Measurements from ENCODE around the gene SERGEF. TPM values are rescaled to one million over a fixed set of nuclear protein-coding genes. Genes with fewer than 3 reads are reported as not detected.
A peak's percentile ranks its signal among the peaks of the same experiment; 100 is the strongest.

Gene SERGEF
- total RNA-seq, 1 donor from 2014 or later = 32.4 TPM

DNA sequence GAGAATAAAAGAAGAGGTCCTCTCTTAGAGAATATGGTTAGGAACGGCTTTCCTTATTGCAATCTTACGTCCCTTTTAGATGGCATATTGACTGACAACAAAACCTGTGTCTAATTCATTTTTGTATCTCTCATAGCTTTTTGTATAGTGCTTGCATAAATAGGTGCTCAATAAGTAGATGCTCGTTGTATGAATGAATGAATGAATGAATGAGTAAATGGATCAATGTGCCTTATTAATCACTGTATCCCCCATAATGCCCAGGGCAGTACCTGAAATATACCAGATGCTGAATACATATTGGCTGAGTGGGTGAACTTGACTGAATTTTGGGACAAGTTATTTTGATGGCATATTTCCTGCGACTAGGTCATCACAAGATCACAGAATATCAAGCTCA lies 97.9 kb downstream of the SERGEF start:
- no peak overlapping the region for H3K27ac Mint-ChIP-seq
- peaks cover 1% of the 10 kb centered on the region for H3K36me3 Mint-ChIP-seq (ENCODE audit: insufficient read depth)
- no peak for DNase-seq (ENCODE audit: low spot score, unreplicated experiment)
- no peak for TF ChIP-seq CTCF (IDR thresholded peaks at IDR 0.05; ENCODE audit: unreplicated experiment)
- H3K4me1 Mint-ChIP-seq (ENCODE audit: low read depth) = no peaks in the 10 kb centered on the region
- no peak overlapping the region for H3K4me3 Mint-ChIP-seq (ENCODE audit: low read depth)
- no peaks in the 10 kb centered on the region for H3K27me3 Mint-ChIP-seq
- no peaks in the 10 kb centered on the region for H3K9me3 Mint-ChIP-seq (ENCODE audit: low read depth)

GRCh38 chr11:17907046-17907445 lies 105.8 kb downstream of the SERGEF start:
- peaks cover 5% of the 10 kb centered on the region for H3K4me1 Mint-ChIP-seq (ENCODE audit: low read depth)
- H3K4me3 Mint-ChIP-seq (ENCODE audit: low read depth) = no peak overlapping the region
- H3K27me3 Mint-ChIP-seq = no peaks in the 10 kb centered on the region
- no peaks in the 10 kb centered on the region for H3K36me3 Mint-ChIP-seq (ENCODE audit: insufficient read depth)
- no peak for TF ChIP-seq CTCF (IDR thresholded peaks at IDR 0.05; ENCODE audit: unreplicated experiment)
- H3K27ac Mint-ChIP-seq = no peak overlapping the region
- no peak for DNase-seq (ENCODE audit: low spot score, unreplicated experiment)
- no peaks in the 10 kb centered on the region for H3K9me3 Mint-ChIP-seq (ENCODE audit: low read depth)

DNA sequence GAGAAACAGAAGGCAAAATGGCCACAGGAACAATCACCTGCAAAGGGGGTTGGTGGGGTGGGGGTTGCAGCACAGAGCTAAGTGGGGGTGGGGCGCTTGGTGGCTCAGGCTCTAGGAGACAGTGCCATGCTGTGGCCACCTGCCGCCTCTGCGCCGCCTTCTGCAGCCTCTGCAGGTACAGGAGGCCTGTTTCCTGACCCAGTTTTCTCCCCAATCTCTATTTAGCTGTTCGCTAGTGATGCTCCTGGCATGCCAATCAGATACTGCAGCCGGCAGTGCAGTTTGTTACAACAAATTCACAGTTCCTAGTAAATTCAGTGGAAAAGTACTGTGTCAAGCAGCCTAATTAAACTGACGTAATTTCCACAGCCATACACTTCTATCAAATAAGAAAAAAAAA lies 106.4 kb downstream of the SERGEF start:
- Mint-ChIP-seq H3K9me3 (ENCODE audit: low read depth) (no peaks in the 10 kb centered on the region), H3K36me3 (ENCODE audit: insufficient read depth) (no peaks in the 10 kb centered on the region), H3K4me3 (ENCODE audit: low read depth) (no peak overlapping the region), H3K4me1 (ENCODE audit: low read depth) (peaks cover 5% of the 10 kb centered on the region), H3K27ac (no peak overlapping the region), H3K27me3 (no peaks in the 10 kb centered on the region)
- DNase-seq (ENCODE audit: low spot score, unreplicated experiment) = peak; percentile 17
- peak; percentile 53 for TF ChIP-seq CTCF (IDR thresholded peaks at IDR 0.05; ENCODE audit: unreplicated experiment)

DNA sequence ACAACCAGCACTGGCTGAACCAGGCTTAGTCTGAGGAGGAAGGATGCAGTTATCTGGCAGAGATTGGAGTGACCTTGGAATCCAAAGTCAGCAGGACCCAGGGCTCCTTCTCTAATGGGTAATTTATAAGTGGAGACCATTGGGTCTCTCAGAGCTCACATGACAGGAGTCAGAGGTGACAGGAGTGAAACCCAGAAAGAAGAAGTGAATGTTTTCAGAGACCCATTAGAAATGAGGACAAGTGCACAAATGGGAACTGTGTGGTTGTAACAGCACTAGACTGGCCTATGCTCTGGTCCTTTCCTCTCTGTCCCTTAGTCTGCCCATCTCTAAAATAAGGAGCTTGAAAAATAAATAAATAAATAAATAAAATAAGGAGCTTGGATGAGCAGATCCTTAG lies 107.4 kb downstream of the SERGEF start:
- Mint-ChIP-seq H3K9me3 (ENCODE audit: low read depth) (no peaks in the 10 kb centered on the region), H3K27ac (no peak overlapping the region)

GRCh38 chr11:17901481-17901880 lies 111.4 kb downstream of the SERGEF start:
- TF ChIP-seq CTCF (IDR thresholded peaks at IDR 0.05; ENCODE audit: unreplicated experiment) = no peak
- Mint-ChIP-seq H3K36me3 (ENCODE audit: insufficient read depth) (no peaks in the 10 kb centered on the region), H3K9me3 (ENCODE audit: low read depth) (no peaks in the 10 kb centered on the region), H3K4me1 (ENCODE audit: low read depth) (no peaks in the 10 kb centered on the region), H3K4me3 (ENCODE audit: low read depth) (no peak overlapping the region), H3K27me3 (no peaks in the 10 kb centered on the region), H3K27ac (no peak overlapping the region)
- DNase-seq (ENCODE audit: low spot score, unreplicated experiment) = no peak

More for the DNA sequence above, 107.4 kb downstream of the SERGEF start:
- no peak for TF ChIP-seq CTCF (IDR thresholded peaks at IDR 0.05; ENCODE audit: unreplicated experiment)
- no peaks in the 10 kb centered on the region for H3K36me3 Mint-ChIP-seq (ENCODE audit: insufficient read depth)
- no peak overlapping the region for H3K4me3 Mint-ChIP-seq (ENCODE audit: low read depth)
- no peak for DNase-seq (ENCODE audit: low spot score, unreplicated experiment)
- peaks cover 5% of the 10 kb centered on the region for H3K4me1 Mint-ChIP-seq (ENCODE audit: low read depth)
- H3K27me3 Mint-ChIP-seq = no peaks in the 10 kb centered on the region
